WTC11 (cell line): ENCODE data around the gene TUBGCP6. TPM values are rescaled to one million over a fixed set of nuclear protein-coding genes. Genes with fewer than 3 reads are reported as not detected.

ENCODE experiments used
- ATAC-seq: fragments of 200-7000 bp; cut with Tn5 transposase; 2 replicates; pipeline ENCODE4 v1.10.0; 2021; ENCODE audit warnings: mild to moderate bottlenecking, moderate library complexity
- CTCF ChIA-PET: fragments of 300-600 bp; sonication (Branson Sonifier 250); formaldehyde crosslinking; loops from one replicate; lab custom pipeline; 2021; ENCODE audit warnings: antibody characterized with exemption; lab: Charles Lee
- POLR2A ChIA-PET: fragments of 350-600 bp; sonication (Branson Sonifier 250); formaldehyde crosslinking; loops from one replicate; lab custom pipeline; 2021; ENCODE audit warnings: antibody characterized with exemption; lab: Charles Lee
- DNase-seq: peaks from one replicate; pipeline ENCODE4 v3.0.0; 2021; ENCODE audit warnings: low spot score
- H3K27ac Mint-ChIP-seq: 2 replicates; pipeline ENCODE4 v1.8.0; 2021; ENCODE audit warnings: mixed read lengths
- H3K27me3 Mint-ChIP-seq: 2 replicates; pipeline ENCODE4 v1.8.0; 2021; ENCODE audit warnings: low read depth, mild to moderate bottlenecking, moderate library complexity, mixed read lengths
- H3K36me3 Mint-ChIP-seq: 2 replicates; pipeline ENCODE4 v1.8.0; 2021; ENCODE audit warnings: mixed read lengths
- H3K4me1 Mint-ChIP-seq: 2 replicates; pipeline ENCODE4 v1.8.0; 2022; ENCODE audit warnings: mixed read lengths
- H3K4me3 Mint-ChIP-seq: 2 replicates; pipeline ENCODE4 v1.8.0; 2021; ENCODE audit warnings: mild to moderate bottlenecking, moderate library complexity, mixed read lengths
- H3K9me3 Mint-ChIP-seq: 2 replicates; pipeline ENCODE4 v1.8.0; 2021; ENCODE audit warnings: mixed read lengths
- ATF3 ChIP-seq: sonication (generic); formaldehyde crosslinking; conservative IDR thresholded peaks from 2 replicates; pipeline ENCODE4 v1.8.1; 2022; ENCODE audit warnings: mild to moderate bottlenecking, missing genetic modification reagents
- EMX1 ChIP-seq: fragments of 250-450 bp; sonication (Bioruptor Pico); IDR thresholded peaks from 2 replicates; pipeline ENCODE4 v1.8.0; 2021; ENCODE audit warnings: mild to moderate bottlenecking
- ETV6 ChIP-seq: sonication (generic); formaldehyde crosslinking; IDR thresholded peaks from 2 replicates; pipeline ENCODE4 v1.8.1; 2022; ENCODE audit warnings: mild to moderate bottlenecking, missing genetic modification reagents
- GABPB1 ChIP-seq: sonication (generic); formaldehyde crosslinking; IDR thresholded peaks from 2 replicates; pipeline ENCODE4 v1.8.1; 2023; ENCODE audit warnings: mild to moderate bottlenecking, missing genetic modification reagents
- GRHL2 ChIP-seq: fragments of 250-450 bp; sonication (Bioruptor Pico); IDR thresholded peaks from 2 replicates; pipeline ENCODE4 v1.8.0; 2022; ENCODE audit warnings: mild to moderate bottlenecking, moderate library complexity; ENCODE audit not compliant: insufficient replicate concordance, severe bottlenecking
- GTF2I ChIP-seq: fragments of 250-450 bp; sonication (Bioruptor Pico); conservative IDR thresholded peaks from 2 replicates; pipeline ENCODE4 v1.4.0; 2021; ENCODE audit warnings: mild to moderate bottlenecking
- JUN ChIP-seq: sonication (generic); formaldehyde crosslinking; IDR thresholded peaks from 2 replicates; pipeline ENCODE4 v1.8.0; 2023; ENCODE audit warnings: mild to moderate bottlenecking, missing genetic modification reagents
- MAX ChIP-seq: sonication (generic); formaldehyde crosslinking; IDR thresholded peaks from 2 replicates; pipeline ENCODE4 v1.8.0; 2022; ENCODE audit warnings: mild to moderate bottlenecking, missing genetic modification reagents
- MYBL2 ChIP-seq: sonication (generic); formaldehyde crosslinking; IDR thresholded peaks from 2 replicates; pipeline ENCODE4 v1.8.1; 2023; ENCODE audit warnings: mild to moderate bottlenecking, moderate library complexity, missing genetic modification reagents
- SMAD3 ChIP-seq: sonication (generic); formaldehyde crosslinking; IDR thresholded peaks from 2 replicates; pipeline ENCODE4 v1.8.0; 2022; ENCODE audit warnings: missing genetic modification reagents, mild to moderate bottlenecking, borderline replicate concordance
- SOX15 ChIP-seq: fragments of 250-450 bp; sonication (Bioruptor Pico); IDR thresholded peaks from 2 replicates; pipeline ENCODE4 v1.9.0; 2021; ENCODE audit warnings: mild to moderate bottlenecking
- TCF7 ChIP-seq: sonication (generic); formaldehyde crosslinking; IDR thresholded peaks from 2 replicates; pipeline ENCODE4 v1.8.0; 2022; ENCODE audit warnings: mild to moderate bottlenecking, low read depth, missing genetic modification reagents, moderate library complexity
- TEAD4 ChIP-seq: sonication (generic); formaldehyde crosslinking; IDR thresholded peaks from 2 replicates; pipeline ENCODE4 v1.8.0; 2022; ENCODE audit warnings: mild to moderate bottlenecking, missing genetic modification reagents
- ZNF121 ChIP-seq: sonication (generic); formaldehyde crosslinking; IDR thresholded peaks from 2 replicates; pipeline ENCODE4 v1.8.0; 2023; ENCODE audit warnings: missing genetic modification reagents
- ZNF512 ChIP-seq: sonication (generic); formaldehyde crosslinking; IDR thresholded peaks from 2 replicates; pipeline ENCODE4 v1.8.1; 2022; ENCODE audit warnings: missing genetic modification reagents, borderline replicate concordance
- total RNA-seq: library from RNA; stranded (reverse); gene quantifications from 3 replicates; pipeline ENCODE4 v1.2.3, GENCODE V29; 2021
- TF ChIP-seq, protein P1 (sequence below): sonication (generic); formaldehyde crosslinking; IDR thresholded peaks from 2 replicates; pipeline ENCODE4 v1.8.1; 2022; ENCODE audit warnings: mild to moderate bottlenecking, moderate library complexity, missing genetic modification reagents
- TF ChIP-seq, protein P2 (sequence below): sonication (generic); formaldehyde crosslinking; IDR thresholded peaks from 2 replicates; pipeline ENCODE4 v1.8.1; 2023; ENCODE audit warnings: mild to moderate bottlenecking, missing genetic modification reagents, moderate library complexity
- TF ChIP-seq, protein P3 (sequence below): fragments of 200-600 bp; IDR thresholded peaks from 2 replicates; pipeline ENCODE4 v1.8.0; 2022; ENCODE audit warnings: antibody characterized with exemption
- TF ChIP-seq, protein P4 (sequence below): sonication (generic); formaldehyde crosslinking; IDR thresholded peaks from 2 replicates; pipeline ENCODE4 v1.8.1; 2023; ENCODE audit warnings: mild to moderate bottlenecking, missing genetic modification reagents

TUBGCP6 gene
- total RNA-seq, 1 experiment from 2014 or later: 45.4 TPM

DNA sequence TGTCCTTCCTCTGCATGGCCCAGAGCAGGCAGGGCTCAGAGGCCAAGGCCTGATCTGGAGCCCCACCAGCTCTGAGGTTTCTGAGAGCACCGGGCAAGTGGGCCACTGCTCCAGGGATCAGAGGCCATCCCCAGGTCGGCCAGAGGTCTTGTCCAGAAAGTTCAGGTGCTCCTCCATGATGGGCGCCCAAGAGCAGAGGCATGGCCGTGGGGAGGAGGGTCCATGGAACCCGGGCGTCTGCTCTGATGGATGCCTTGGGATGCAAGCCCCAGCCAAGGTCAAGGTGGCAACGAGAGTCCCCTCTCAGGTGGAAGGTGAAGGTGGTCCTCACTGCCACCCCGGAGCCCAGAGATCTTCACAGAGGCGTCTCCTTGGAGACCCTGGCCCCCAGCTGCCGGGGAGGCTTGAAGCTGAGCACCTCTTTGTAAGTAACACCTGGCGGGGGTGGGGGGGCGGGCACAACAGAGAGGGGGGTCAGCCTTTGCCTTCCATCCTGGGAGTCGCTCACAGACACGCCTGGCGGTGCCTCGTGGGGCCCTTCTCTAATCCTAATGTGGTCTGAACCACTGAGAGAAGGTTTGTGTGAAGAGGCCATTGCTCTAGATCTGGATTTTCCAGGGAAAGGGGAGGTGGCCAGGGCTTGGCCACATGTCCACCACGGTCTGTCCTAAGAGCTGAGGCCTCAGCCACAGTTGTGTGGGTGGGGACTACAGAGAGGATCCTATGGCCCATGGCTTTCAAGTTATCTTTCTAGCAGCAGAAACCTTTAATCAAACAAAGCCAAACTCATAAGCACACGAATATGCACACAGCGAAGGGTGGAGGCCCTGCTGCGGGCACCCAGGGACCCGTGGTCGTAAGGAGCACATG, 8.5 kb upstream of the TUBGCP6 start:
- H3K9me3 Mint-ChIP-seq: no peaks in the 10 kb centered on the region
- DNase-seq (no peak), ATAC-seq (no peak)
- H3K27ac Mint-ChIP-seq: no peak overlapping the region
- no peaks in the 10 kb centered on the region; the same call in 1 of the 2 replicates for H3K27me3 Mint-ChIP-seq
- ChIA-PET CTCF (interaction anchor here (0.6 to 3.4 kb wide), 17 partner anchors 9 to 272 kb away, joined by 3 to 22 read pairs (median 4); partner anchors contain the start of genes DENND6B, MAPK12 and SCO2), POLR2A (interaction anchor here (1.0 kb wide), 1 partner anchor 14 kb away, joined by 4 read pairs; no protein-coding TSS in a partner anchor)
- H3K36me3 Mint-ChIP-seq: no peaks in the 10 kb centered on the region
- H3K4me3 Mint-ChIP-seq: no peak overlapping the region
- H3K4me1 Mint-ChIP-seq: peaks cover 4% of the 10 kb centered on the region; the same call in 1 of the 2 replicates
- TF ChIP-seq TEAD4 (CRISPR knock-in tag) (no peak), SMAD3 (CRISPR knock-in tag) (no peak), JUN (CRISPR knock-in tag) (no peak), GABPB1 (CRISPR knock-in tag) (no peak)
- TF ChIP-seq, protein P1, sequence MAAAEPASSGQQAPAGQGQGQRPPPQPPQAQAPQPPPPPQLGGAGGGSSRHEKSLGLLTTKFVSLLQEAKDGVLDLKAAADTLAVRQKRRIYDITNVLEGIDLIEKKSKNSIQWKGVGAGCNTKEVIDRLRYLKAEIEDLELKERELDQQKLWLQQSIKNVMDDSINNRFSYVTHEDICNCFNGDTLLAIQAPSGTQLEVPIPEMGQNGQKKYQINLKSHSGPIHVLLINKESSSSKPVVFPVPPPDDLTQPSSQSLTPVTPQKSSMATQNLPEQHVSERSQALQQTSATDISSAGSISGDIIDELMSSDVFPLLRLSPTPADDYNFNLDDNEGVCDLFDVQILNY: no peak
- TF ChIP-seq, protein P2, sequence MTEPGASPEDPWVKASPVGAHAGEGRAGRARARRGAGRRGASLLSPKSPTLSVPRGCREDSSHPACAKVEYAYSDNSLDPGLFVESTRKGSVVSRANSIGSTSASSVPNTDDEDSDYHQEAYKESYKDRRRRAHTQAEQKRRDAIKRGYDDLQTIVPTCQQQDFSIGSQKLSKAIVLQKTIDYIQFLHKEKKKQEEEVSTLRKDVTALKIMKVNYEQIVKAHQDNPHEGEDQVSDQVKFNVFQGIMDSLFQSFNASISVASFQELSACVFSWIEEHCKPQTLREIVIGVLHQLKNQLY (CRISPR knock-in tag): no peak
- TF ChIP-seq, all 79 proteins: peak for 0

- Mint-ChIP-seq H3K27ac (no peak overlapping the region), H3K4me1 (peaks cover 4% of the 10 kb centered on the region; the same call in 1 of the 2 replicates)
- POLR2A ChIA-PET: interaction anchor here (1.0 to 1.9 kb wide), 2 partner anchors 15 to 20 kb away, joined by 4 to 7 read pairs; no protein-coding TSS in a partner anchor
- TF ChIP-seq ZNF512 (no peak), GTF2I (CRISPR knock-in tag) (no peak), ZNF121 (CRISPR knock-in tag) (peak; percentile 39; the same call in 1 of the 2 replicates)
- TF ChIP-seq, protein P3, sequence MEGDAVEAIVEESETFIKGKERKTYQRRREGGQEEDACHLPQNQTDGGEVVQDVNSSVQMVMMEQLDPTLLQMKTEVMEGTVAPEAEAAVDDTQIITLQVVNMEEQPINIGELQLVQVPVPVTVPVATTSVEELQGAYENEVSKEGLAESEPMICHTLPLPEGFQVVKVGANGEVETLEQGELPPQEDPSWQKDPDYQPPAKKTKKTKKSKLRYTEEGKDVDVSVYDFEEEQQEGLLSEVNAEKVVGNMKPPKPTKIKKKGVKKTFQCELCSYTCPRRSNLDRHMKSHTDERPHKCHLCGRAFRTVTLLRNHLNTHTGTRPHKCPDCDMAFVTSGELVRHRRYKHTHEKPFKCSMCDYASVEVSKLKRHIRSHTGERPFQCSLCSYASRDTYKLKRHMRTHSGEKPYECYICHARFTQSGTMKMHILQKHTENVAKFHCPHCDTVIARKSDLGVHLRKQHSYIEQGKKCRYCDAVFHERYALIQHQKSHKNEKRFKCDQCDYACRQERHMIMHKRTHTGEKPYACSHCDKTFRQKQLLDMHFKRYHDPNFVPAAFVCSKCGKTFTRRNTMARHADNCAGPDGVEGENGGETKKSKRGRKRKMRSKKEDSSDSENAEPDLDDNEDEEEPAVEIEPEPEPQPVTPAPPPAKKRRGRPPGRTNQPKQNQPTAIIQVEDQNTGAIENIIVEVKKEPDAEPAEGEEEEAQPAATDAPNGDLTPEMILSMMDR: peak; percentile 29; the same call in 1 of the 2 replicates
- TF ChIP-seq, all 79 proteins: peak for 2
- Mint-ChIP-seq H3K36me3 (no peaks in the 10 kb centered on the region), H3K9me3 (no peaks in the 10 kb centered on the region), H3K4me3 (peak overlapping the region; percentile 62), H3K27me3 (no peaks in the 10 kb centered on the region; the same call in 1 of the 2 replicates)
- CTCF ChIA-PET: interaction anchor here (0.6 to 3.4 kb wide), 19 partner anchors 9 to 273 kb away, joined by 3 to 22 read pairs (median 5); partner anchors contain the start of genes DENND6B, MAPK12 and SCO2
- peak; percentile 62 for ATAC-seq
- DNase-seq: peak; percentile 81
Observed at GRCh38 chr22:50252082-50253045, 7.5 kb upstream of the TUBGCP6 start.

DNA sequence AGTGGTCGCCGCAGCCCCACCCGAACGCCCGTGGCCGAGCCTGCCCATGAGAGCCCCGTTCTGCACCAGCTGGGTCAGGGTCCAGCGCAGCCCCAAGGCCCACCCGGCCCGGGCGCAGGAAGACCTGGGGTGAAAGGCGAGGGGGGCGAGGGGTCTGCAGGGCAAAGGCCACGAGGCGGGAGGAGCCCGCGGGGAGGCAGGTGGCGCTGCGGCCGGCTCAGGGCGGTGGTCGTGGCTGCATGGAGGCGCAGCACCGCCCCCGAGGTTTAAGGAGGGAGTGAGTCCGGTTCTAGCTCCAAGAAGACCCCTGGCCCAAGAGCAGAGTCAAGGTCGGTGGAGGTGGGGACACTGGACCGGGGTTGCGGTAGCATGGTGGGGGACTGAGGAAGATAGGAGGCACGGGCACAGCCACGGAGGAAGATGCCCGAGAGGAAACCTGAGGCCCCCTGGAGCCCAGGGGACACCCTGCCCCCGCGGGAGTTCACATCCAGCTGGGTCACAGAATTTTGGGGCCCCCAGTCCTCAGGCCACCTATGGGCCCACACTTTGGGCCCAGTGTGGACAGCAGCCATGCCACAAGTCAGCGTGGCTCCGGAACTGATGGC, 6.8 kb upstream of the TUBGCP6 start:
- POLR2A ChIA-PET: interaction anchor here (0.6 to 1.9 kb wide), 3 partner anchors 16 to 20 kb away, joined by 3 to 7 read pairs (median 4); no protein-coding TSS in a partner anchor
- H3K4me1 Mint-ChIP-seq: peaks cover 4% of the 10 kb centered on the region; the same call in 1 of the 2 replicates
- ATAC-seq: peak; percentile 7
- CTCF ChIA-PET: interaction anchor here (0.7 to 3.4 kb wide), 22 partner anchors 9 to 369 kb away, joined by 3 to 22 read pairs (median 5); partner anchors contain the start of genes DENND6B, MAPK12 and SCO2
- H3K9me3 Mint-ChIP-seq: no peaks in the 10 kb centered on the region
- peak overlapping the region; percentile 62 for H3K4me3 Mint-ChIP-seq
- no peaks in the 10 kb centered on the region for H3K36me3 Mint-ChIP-seq
- DNase-seq: no peak
- H3K27ac Mint-ChIP-seq: no peak overlapping the region
- H3K27me3 Mint-ChIP-seq: no peaks in the 10 kb centered on the region; the same call in 1 of the 2 replicates
- TF ChIP-seq MAX: no peak
- TF ChIP-seq TCF7 (CRISPR knock-in tag): no peak
- TF ChIP-seq SOX15 (CRISPR knock-in tag): no peak
- 0 out of 2 replicates have a peak, but pooled peaks have one; percentile 58 for TF ChIP-seq MYBL2 (CRISPR knock-in tag)
- TF ChIP-seq ATF3 (CRISPR knock-in tag): no peak
- TF ChIP-seq, protein P4, sequence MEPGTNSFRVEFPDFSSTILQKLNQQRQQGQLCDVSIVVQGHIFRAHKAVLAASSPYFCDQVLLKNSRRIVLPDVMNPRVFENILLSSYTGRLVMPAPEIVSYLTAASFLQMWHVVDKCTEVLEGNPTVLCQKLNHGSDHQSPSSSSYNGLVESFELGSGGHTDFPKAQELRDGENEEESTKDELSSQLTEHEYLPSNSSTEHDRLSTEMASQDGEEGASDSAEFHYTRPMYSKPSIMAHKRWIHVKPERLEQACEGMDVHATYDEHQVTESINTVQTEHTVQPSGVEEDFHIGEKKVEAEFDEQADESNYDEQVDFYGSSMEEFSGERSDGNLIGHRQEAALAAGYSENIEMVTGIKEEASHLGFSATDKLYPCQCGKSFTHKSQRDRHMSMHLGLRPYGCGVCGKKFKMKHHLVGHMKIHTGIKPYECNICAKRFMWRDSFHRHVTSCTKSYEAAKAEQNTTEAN (CRISPR knock-in tag): no peak
- TF ChIP-seq EMX1: no peak
- no peak; the same call in none of the 2 replicates for TF ChIP-seq ETV6 (CRISPR knock-in tag)
- no peak for TF ChIP-seq GRHL2 (CRISPR knock-in tag)
